Neural cell (in vitro differentiated cells): ENCODE results near the gene PAGE5.

ENCODE experiments used
- CTCF ChIP-seq: fragments of 450-650 bp; IDR thresholded peaks from 2 replicates; pipeline ENCODE4 v1.5.1; 2014; ENCODE audit warnings: antibody characterized with exemption, mild to moderate bottlenecking, moderate library complexity; ENCODE audit not compliant: poor library complexity, severe bottlenecking
- EP300 ChIP-seq: fragments of 450-650 bp; conservative IDR thresholded peaks from 2 replicates; pipeline ENCODE4 v1.6.1; 2014; ENCODE audit warnings: antibody characterized with exemption, mild to moderate bottlenecking, moderate library complexity; ENCODE audit not compliant: poor library complexity, severe bottlenecking
- MXI1 ChIP-seq: fragments of 450-650 bp; conservative IDR thresholded peaks from 2 replicates; pipeline ENCODE4 v1.6.1; 2014; ENCODE audit warnings: antibody characterized with exemption, mild to moderate bottlenecking; ENCODE audit not compliant: poor library complexity, severe bottlenecking
- POLR2AphosphoS5 ChIP-seq: IDR thresholded peaks from 2 replicates; pipeline ENCODE4 v1.6.1; 2012
- RAD21 ChIP-seq: fragments of 450-650 bp; conservative IDR thresholded peaks from 2 replicates; pipeline ENCODE4 v1.6.1; 2014; ENCODE audit warnings: antibody characterized with exemption, mild to moderate bottlenecking, moderate library complexity
- SMC3 ChIP-seq: fragments of 450-650 bp; conservative IDR thresholded peaks from 2 replicates; pipeline ENCODE4 v1.6.1; 2014; ENCODE audit warnings: antibody characterized with exemption, mild to moderate bottlenecking, moderate library complexity; ENCODE audit not compliant: poor library complexity
- TAF1 ChIP-seq: IDR thresholded peaks from 2 replicates; pipeline ENCODE4 v1.6.1; 2012; ENCODE audit warnings: low read depth

GRCh38 chrX:55264816-55265215 lies 44.7 kb downstream of the PAGE5 start, which contains the start of gene PAGE3:
- TF ChIP-seq CTCF (no peak), EP300 (no peak), MXI1 (no peak), RAD21 (no peak), TAF1 (no peak), POLR2AphosphoS5 (no peak), SMC3 (no peak)
